Measurements from ENCODE around the gene PKHD1. TPM values are rescaled to one million over a fixed set of nuclear protein-coding genes. Genes with fewer than 3 reads are reported as not detected.

PKHD1 gene
- total and polyA plus RNA-seq, 2 donors (not counting 1 experiment from before 2014, with no cell fraction given): not detected

- no peak for ATAC-seq (ENCODE audit: low read depth)
These were observed 35.8 kb upstream of the PKHD1 start for GRCh38 chr6:52123251-52123650.

DNA sequence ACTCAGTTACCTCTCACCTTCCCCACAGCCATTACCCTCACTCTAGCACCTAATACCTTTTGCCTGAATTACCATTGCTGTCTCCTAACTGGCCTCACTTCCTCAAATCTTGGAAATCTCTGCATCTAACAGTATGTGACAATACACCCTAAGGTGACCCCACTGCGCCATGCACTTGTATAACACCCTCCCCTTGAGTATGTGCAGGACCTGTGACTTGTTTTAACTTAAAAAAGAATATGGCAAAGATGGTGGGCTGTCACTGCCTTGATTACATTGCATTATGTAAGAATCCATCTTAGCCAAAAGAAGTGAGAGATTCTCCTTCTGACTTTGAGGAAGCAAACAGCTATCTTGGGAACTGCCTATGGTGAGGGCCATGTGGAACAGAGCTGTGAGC, 29.9 kb upstream of the PKHD1 start:
- no peak overlapping the region for H3K9ac ChIP-seq (ENCODE audit: low read length)
- Mint-ChIP-seq H3K27me3 (peaks cover 15% of the 10 kb centered on the region), H3K9me3 (ENCODE audit: insufficient read depth) (peaks cover 2% of the 10 kb centered on the region), H3K4me1 (no peaks in the 10 kb centered on the region), H3K4me3 (no peak overlapping the region), H3K27ac (no peak overlapping the region)
- intact Hi-C loops (cut with micrococcal nuclease): no loop called here
- H3K79me2 ChIP-seq (ENCODE audit: control insufficient read depth, insufficient read depth, low read length): no peaks in the 10 kb centered on the region
- no peak overlapping the region for H2AFZ ChIP-seq (ENCODE audit: insufficient read depth, low read depth, low read length, poor library complexity, severe bottlenecking)
- CTCF ChIA-PET: no interaction called here
- POLR2A ChIA-PET: no interaction called here
- TF ChIP-seq CTCF (IDR thresholded peaks at IDR 0.05): no peak
- TF ChIP-seq EZH2 (IDR thresholded peaks at IDR 0.05; ENCODE audit: borderline replicate concordance, insufficient read depth, low read depth, low read length, poor library complexity, severe bottlenecking): no peak
- no CpG with 5 or more reads among the region's 1 CpG for WGBS (ENCODE audit: insufficient coverage)
- no peaks in the 10 kb centered on the region for H4K20me1 ChIP-seq (ENCODE audit: control insufficient read depth, insufficient read depth, low read length, poor library complexity, severe bottlenecking)
- no peak for ATAC-seq (ENCODE audit: low read depth)
- DNase-seq: no peak
- H3K36me3 ChIP-seq (replicated peaks in 1 of 2; ENCODE audit: control extremely low read depth in 1 of 2, control insufficient read depth in 1 of 2, extremely low read depth in 1 of 2, insufficient read depth in 2 of 2, low read length in 1 of 2): no peaks in the 10 kb centered on the region
- no peak overlapping the region for H3K4me3 ChIP-seq (ENCODE audit: control extremely low read depth in 1 of 5, extremely low read depth in 1 of 5, insufficient read depth in 1 of 5, low read depth in 2 of 5, low read length in 4 of 5)
- no peaks in the 10 kb centered on the region for H3K27me3 ChIP-seq (replicated peaks in 1 of 4; ENCODE audit: control extremely low read depth in 1 of 4, control insufficient read depth in 3 of 4, insufficient read depth in 4 of 4, low read length in 3 of 4)
- H3K9me3 ChIP-seq (ENCODE audit: control extremely low read depth in 1 of 3, control insufficient read depth in 2 of 3, insufficient read depth in 1 of 3, low read length in 2 of 3): peaks cover 0 to 4% (median 3%) of the 10 kb centered on the region in 3 donors
- no peaks in the 10 kb centered on the region for H3K4me1 ChIP-seq (ENCODE audit: control insufficient read depth in 2 of 2, insufficient read depth in 2 of 2, low read length in 2 of 2)
- H3K27ac ChIP-seq (ENCODE audit: low read length in 2 of 2): no peak overlapping the region
- no peak overlapping the region for H3K4me2 ChIP-seq (replicated peaks; ENCODE audit: low read depth, low read length, poor library complexity, severe bottlenecking)

More at GRCh38 chr6:52123251-52123650, 35.8 kb upstream of the PKHD1 start:
- Histone ChIP-seq H3K79me2 (ENCODE audit: control insufficient read depth, insufficient read depth, low read length) (no peaks in the 10 kb centered on the region), H2AFZ (ENCODE audit: insufficient read depth, low read depth, low read length, poor library complexity, severe bottlenecking) (no peak overlapping the region), H3K4me3 (ENCODE audit: control extremely low read depth in 1 of 5, extremely low read depth in 1 of 5, insufficient read depth in 1 of 5, low read depth in 2 of 5, low read length in 4 of 5) (no peak overlapping the region), H3K27ac (ENCODE audit: low read length in 2 of 2) (no peak overlapping the region), H4K20me1 (ENCODE audit: control insufficient read depth, insufficient read depth, low read length, poor library complexity, severe bottlenecking) (no peaks in the 10 kb centered on the region), H3K9ac (ENCODE audit: low read length) (no peak overlapping the region), H3K27me3 (replicated peaks in 1 of 4; ENCODE audit: control extremely low read depth in 1 of 4, control insufficient read depth in 3 of 4, insufficient read depth in 4 of 4, low read length in 3 of 4) (peaks cover 0 to 4% (median 0%) of the 10 kb centered on the region in 4 experiments), H3K36me3 (replicated peaks in 1 of 2; ENCODE audit: control extremely low read depth in 1 of 2, control insufficient read depth in 1 of 2, extremely low read depth in 1 of 2, insufficient read depth in 2 of 2, low read length in 1 of 2) (no peaks in the 10 kb centered on the region), H3K9me3 (ENCODE audit: control extremely low read depth in 1 of 3, control insufficient read depth in 2 of 3, insufficient read depth in 1 of 3, low read length in 2 of 3) (peaks cover 0 to 4% (median 3%) of the 10 kb centered on the region in 3 donors), H3K4me1 (ENCODE audit: control insufficient read depth in 2 of 2, insufficient read depth in 2 of 2, low read length in 2 of 2) (no peaks in the 10 kb centered on the region), H3K4me2 (replicated peaks; ENCODE audit: low read depth, low read length, poor library complexity, severe bottlenecking) (no peak overlapping the region)
- TF ChIP-seq CTCF (IDR thresholded peaks at IDR 0.05): no peak
- no peak for TF ChIP-seq EZH2 (IDR thresholded peaks at IDR 0.05; ENCODE audit: borderline replicate concordance, insufficient read depth, low read depth, low read length, poor library complexity, severe bottlenecking)
- H3K27me3 Mint-ChIP-seq: peaks cover 41% of the 10 kb centered on the region
- intact Hi-C loops (cut with micrococcal nuclease): no loop called here
- no peak overlapping the region for H3K27ac Mint-ChIP-seq
- ChIA-PET CTCF (no interaction called here), POLR2A (no interaction called here)
- peaks cover 2% of the 10 kb centered on the region for H3K9me3 Mint-ChIP-seq (ENCODE audit: insufficient read depth)
- WGBS (ENCODE audit: insufficient coverage): no CpG with 5 or more reads among the region's 1 CpG
- no peak overlapping the region for H3K4me3 Mint-ChIP-seq
- no peaks in the 10 kb centered on the region for H3K4me1 Mint-ChIP-seq
- DNase-seq: no peak

Measured in B cell (primary cell).